Mesenchymal stem cell (in vitro differentiated cells and primary cell): ENCODE results near the gene MOV10.

Experiments
- DNase-seq: peaks from one replicate; pipeline ENCODE4 v3.0.0-alpha.2; 2013
- H2AFZ ChIP-seq: one replicate; pipeline ENCODE4 v1.6.1; 2013; ENCODE audit warnings: low read depth, mild to moderate bottlenecking, control low read depth, inconsistent platforms, low read length, moderate library complexity
- H2AK5ac ChIP-seq: 2 replicates; pipeline ENCODE4 v1.6.1; 2013; ENCODE audit warnings: low read length, moderate library complexity, mild to moderate bottlenecking, inconsistent platforms; ENCODE audit not compliant: severe bottlenecking
- H2BK120ac ChIP-seq: one replicate; pipeline ENCODE4 v1.6.1; 2013; ENCODE audit warnings: low read depth, mild to moderate bottlenecking, inconsistent platforms, low read length, moderate library complexity
- H2BK12ac ChIP-seq, 2 experiments: one replicate each; pipeline ENCODE4 v1.6.1; 2013; ENCODE audit warnings: inconsistent platforms in 2 of 2, low read length in 2 of 2, mild to moderate bottlenecking in 2 of 2, moderate library complexity in 2 of 2, control low read depth in 1 of 2
- H2BK15ac ChIP-seq: one replicate; pipeline ENCODE4 v1.6.1; 2013; ENCODE audit warnings: mild to moderate bottlenecking, low read depth, inconsistent platforms; ENCODE audit not compliant: poor library complexity, severe bottlenecking
- H2BK5ac ChIP-seq: 2 replicates; pipeline ENCODE4 v1.6.1; 2013; ENCODE audit warnings: low read depth, mild to moderate bottlenecking, low read length, control low read depth, inconsistent platforms; ENCODE audit not compliant: poor library complexity, severe bottlenecking
- H3K14ac ChIP-seq, 2 experiments: one replicate each; pipeline ENCODE4 v1.6.1; 2013; ENCODE audit warnings: inconsistent platforms in 2 of 2, low read length in 2 of 2, control low read depth in 1 of 2, mild to moderate bottlenecking in 1 of 2, moderate library complexity in 1 of 2
- H3K18ac ChIP-seq, 2 experiments: one replicate each; pipeline ENCODE4 v1.6.1; 2013; ENCODE audit warnings: inconsistent platforms in 2 of 2, low read length in 2 of 2, control low read depth in 1 of 2, low read depth in 1 of 2, mild to moderate bottlenecking in 1 of 2
- H3K23ac ChIP-seq, 2 experiments: one replicate each; pipeline ENCODE4 v1.6.1; 2013; ENCODE audit warnings: inconsistent platforms in 2 of 2, low read length in 2 of 2, mild to moderate bottlenecking in 2 of 2, moderate library complexity in 2 of 2, control low read depth in 1 of 2
- H3K27ac ChIP-seq: 2 replicates; pipeline ENCODE4 v1.5.1; 2013; ENCODE audit warnings: mild to moderate bottlenecking, moderate library complexity, low read length, control low read depth, inconsistent platforms; ENCODE audit not compliant: poor library complexity, severe bottlenecking
- H3K27me3 ChIP-seq, 2 experiments: 2 replicates each; pipeline versions ENCODE4 v1.6.1 to v1.7.0; 2013; ENCODE audit warnings: low read length in 2 of 2, mild to moderate bottlenecking in 2 of 2, moderate library complexity in 2 of 2, control low read depth in 1 of 2, inconsistent platforms in 1 of 2; ENCODE audit not compliant: control insufficient read depth in 1 of 2, insufficient read depth in 1 of 2
- H3K36me3 ChIP-seq, 2 experiments: 2 replicates each; pipeline versions ENCODE4 v1.6.1 to v1.7.0; 2013; ENCODE audit warnings: low read length in 2 of 2, control low read depth in 1 of 2, inconsistent platforms in 1 of 2, low read depth in 1 of 2, mild to moderate bottlenecking in 1 of 2; ENCODE audit not compliant: insufficient read depth in 2 of 2, control insufficient read depth in 1 of 2
- H3K4ac ChIP-seq, 2 experiments: one replicate each; pipeline ENCODE4 v1.6.1; 2013; ENCODE audit warnings: inconsistent platforms in 2 of 2, low read length in 2 of 2, mild to moderate bottlenecking in 2 of 2, moderate library complexity in 2 of 2, control low read depth in 1 of 2, low read depth in 1 of 2
- H3K4me1 ChIP-seq: 2 replicates; pipeline ENCODE4 v1.6.1; 2013; ENCODE audit warnings: low read depth, low read length, control low read depth; ENCODE audit not compliant: control insufficient read depth, insufficient read depth
- H3K4me2 ChIP-seq: 2 replicates; pipeline ENCODE4 v1.6.1; 2013; ENCODE audit warnings: low read length, mild to moderate bottlenecking, inconsistent platforms; ENCODE audit not compliant: poor library complexity, severe bottlenecking
- H3K4me3 ChIP-seq, 2 experiments: 2 replicates each; pipeline versions ENCODE4 v1.5.1 to v1.7.0; 2013; ENCODE audit warnings: low read length in 2 of 2, mild to moderate bottlenecking in 2 of 2, control low read depth in 1 of 2, low read depth in 1 of 2; ENCODE audit not compliant: insufficient read depth in 1 of 2
- H3K79me1 ChIP-seq: replicated peaks from 2 replicates; pipeline ENCODE4 v1.6.1; 2013; ENCODE audit warnings: mild to moderate bottlenecking, control low read depth, low read length, inconsistent platforms; ENCODE audit not compliant: poor library complexity, severe bottlenecking
- H3K9ac ChIP-seq: 2 replicates; pipeline ENCODE4 v1.7.0; 2013; ENCODE audit warnings: mild to moderate bottlenecking, low read length, moderate library complexity
- H3K9me3 ChIP-seq: 2 replicates; pipeline ENCODE4 v1.7.0; 2013; ENCODE audit warnings: mild to moderate bottlenecking, low read length; ENCODE audit not compliant: control insufficient read depth
- H4K8ac ChIP-seq: one replicate; pipeline ENCODE4 v1.6.1; 2013; ENCODE audit warnings: inconsistent platforms, mild to moderate bottlenecking, low read length, moderate library complexity
- H4K91ac ChIP-seq: one replicate; pipeline ENCODE4 v1.6.1; 2013; ENCODE audit warnings: mild to moderate bottlenecking, low read length, inconsistent platforms
- WGBS: methylation state at CpG from one replicate; pipeline ENCODE4 v1.1.7; 2013; ENCODE audit warnings: mixed read lengths; 5-methylcytosine and 5-hydroxymethylcytosine counted together

The MOV10 gene

GRCh38 chr1:112697781-112698201, 23.3 kb downstream of the MOV10 start:
- peak overlapping the region; percentile 15 for H4K91ac ChIP-seq
- H3K9me3 ChIP-seq = no peaks in the 10 kb centered on the region
- peaks cover 39% of the 10 kb centered on the region for H3K4me1 ChIP-seq
- no peak for DNase-seq
- peaks cover 86% of the 10 kb centered on the region in 2 experiments for H3K36me3 ChIP-seq
- no peak overlapping the region for H2BK15ac ChIP-seq
- peaks cover 12% of the 10 kb centered on the region for H3K79me1 ChIP-seq
- no peak overlapping the region for H2BK5ac ChIP-seq
- H3K4ac ChIP-seq = no peak overlapping the region
- H3K4me2 ChIP-seq = no peak overlapping the region
- H4K8ac ChIP-seq = no peak overlapping the region
- no peak overlapping the region for H3K14ac ChIP-seq
- H2BK12ac ChIP-seq = no peak overlapping the region
- H3K23ac ChIP-seq = no peak overlapping the region
- no peak overlapping the region for H3K9ac ChIP-seq
- no peak overlapping the region for H2BK120ac ChIP-seq
- no peak overlapping the region for H3K27ac ChIP-seq
- 100% methylated on average over 9 of the region's 9 CpGs for WGBS
- no peak overlapping the region for H2AFZ ChIP-seq
- no peak overlapping the region for H3K4me3 ChIP-seq
- H2AK5ac ChIP-seq = no peak overlapping the region
- no peak overlapping the region for H3K18ac ChIP-seq
- no peaks in the 10 kb centered on the region for H3K27me3 ChIP-seq

GRCh38 chr1:112698366-112699310, 24.2 kb downstream of the MOV10 start:
- Histone ChIP-seq H2BK120ac (no peak overlapping the region), H3K4ac (no peak overlapping the region), H3K4me1 (peaks cover 44% of the 10 kb centered on the region), H3K23ac (no peak overlapping the region), H3K36me3 (peaks cover 87 to 88% of the 10 kb centered on the region in 2 experiments), H4K8ac (no peak overlapping the region), H3K9me3 (no peaks in the 10 kb centered on the region), H3K9ac (no peak overlapping the region), H3K4me3 (no peak overlapping the region), H4K91ac (no peak overlapping the region), H2BK5ac (no peak overlapping the region), H3K18ac (no peak overlapping the region), H3K79me1 (peaks cover 11% of the 10 kb centered on the region), H3K27me3 (no peaks in the 10 kb centered on the region), H3K27ac (no peak overlapping the region), H2BK15ac (peak overlapping the region; percentile 2), H3K14ac (no peak overlapping the region), H3K4me2 (no peak overlapping the region), H2AFZ (no peak overlapping the region), H2BK12ac (no peak overlapping the region), H2AK5ac (no peak overlapping the region)
- 84% methylated on average over 17 of the region's 17 CpGs for WGBS
- no peak for DNase-seq

DNA sequence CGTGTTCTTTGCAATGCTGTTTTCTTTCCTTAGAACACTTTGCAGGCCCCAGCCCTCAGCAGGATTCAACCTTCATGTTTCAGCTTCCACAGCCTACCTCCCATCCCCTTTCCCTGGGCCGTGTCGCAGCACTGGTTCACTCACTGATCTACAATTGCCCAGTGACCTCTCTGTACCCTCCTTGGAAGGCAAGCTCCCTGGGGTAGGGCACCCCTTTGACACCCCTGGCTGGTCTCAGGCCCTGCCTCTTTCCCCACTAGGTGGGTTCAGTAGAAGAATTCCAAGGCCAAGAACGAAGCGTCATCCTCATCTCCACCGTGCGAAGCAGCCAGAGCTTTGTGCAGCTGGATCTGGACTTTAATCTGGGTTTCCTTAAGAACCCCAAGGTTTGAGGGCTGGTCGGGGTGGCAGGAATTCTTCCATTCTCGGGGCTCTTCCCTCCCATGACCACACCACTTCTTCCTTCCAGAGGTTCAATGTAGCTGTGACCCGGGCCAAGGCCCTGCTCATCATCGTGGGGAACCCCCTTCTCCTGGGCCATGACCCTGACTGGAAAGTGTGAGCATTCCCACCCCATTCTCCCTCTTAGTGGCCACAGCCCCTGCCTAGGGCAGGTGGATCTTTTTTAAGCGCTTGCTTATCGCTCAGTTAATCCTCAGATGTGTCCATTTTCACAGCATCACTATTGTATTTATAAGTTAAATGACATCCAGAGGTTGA, 25.1 kb downstream of the MOV10 start:
- 92% methylated on average over 13 of the region's 13 CpGs for WGBS

More for the DNA sequence above, 25.1 kb downstream of the MOV10 start:
- peak overlapping the region in 1 of 2 experiments; percentile 35 for H2BK12ac ChIP-seq
- peaks cover 5% of the 10 kb centered on the region for H3K79me1 ChIP-seq
- H3K27ac ChIP-seq = peak overlapping the region; percentile 89
- H2BK120ac ChIP-seq = peak overlapping the region; percentile 45
- H3K18ac ChIP-seq = peak overlapping the region; percentile 23 to 64
- peak overlapping the region in 1 of 2 experiments; percentile 23 for H3K23ac ChIP-seq
- no peak overlapping the region for H3K4ac ChIP-seq
- peak overlapping the region; percentile 7 for H4K8ac ChIP-seq
- H3K27me3 ChIP-seq = no peaks in the 10 kb centered on the region
- H2AK5ac ChIP-seq = peak overlapping the region; percentile 24
- no peak overlapping the region for H3K4me2 ChIP-seq
- H2BK15ac ChIP-seq = peak overlapping the region; percentile 60
- H3K36me3 ChIP-seq = peaks cover 82 to 83% of the 10 kb centered on the region in 2 experiments
- no peak overlapping the region for H2AFZ ChIP-seq
- H2BK5ac ChIP-seq = no peak overlapping the region
- DNase-seq = peak; percentile 27
- no peaks in the 10 kb centered on the region for H3K9me3 ChIP-seq
- peaks cover 51% of the 10 kb centered on the region for H3K4me1 ChIP-seq
- H4K91ac ChIP-seq = peak overlapping the region; percentile 52
- peak overlapping the region; percentile 62 for H3K9ac ChIP-seq
- H3K4me3 ChIP-seq = no peak overlapping the region
- no peak overlapping the region for H3K14ac ChIP-seq
